Stimulated activated CD8-positive, alpha-beta memory T cell treated with anti-CD3 and anti-CD28 coated beads, Interleukin-4, amount 100 ng/mL, for 1 hour (primary cell): Measurements from ENCODE around the gene COLEC11.
"Not testable (repeated sequence)": the region's sequence is repeated elsewhere in the genome, so short reads cannot be mapped to it uniquely, and the experiment has no call there.

ENCODE experiments used
- DNase-seq, 2 donors: peaks; one replicate each; pipeline ENCODE4 v3.0.0-alpha.2; 2020; ENCODE audit warnings: low read depth in 2 of 2, low spot score in 1 of 2

The COLEC11 gene

GRCh38 chr2:3651691-3652648 is 57.1 kb downstream of the COLEC11 start:
- peak; percentile 17 to 30 for DNase-seq

GRCh38 chr2:3652896-3653625 is 58.1 kb downstream of the COLEC11 start:
- no peak for DNase-seq

- no peak for DNase-seq
Observed at GRCh38 chr2:3654011-3654410, 59.1 kb downstream of the COLEC11 start.

- no peak for DNase-seq
Observed at GRCh38 chr2:3654531-3655225, 59.8 kb downstream of the COLEC11 start.

GRCh38 chr2:3655871-3656761 is 61.2 kb downstream of the COLEC11 start:
- DNase-seq = no peak

GRCh38 chr2:3656762-3657721 is 62.1 kb downstream of the COLEC11 start:
- no peak for DNase-seq

- DNase-seq = no peak
Observed at GRCh38 chr2:3657881-3658280, 63.0 kb downstream of the COLEC11 start, which contains the start of gene ALLC. ALLC (plus strand) TSS chr2:3658200; CDS start chr2:3671158, 12,958 bp downstream.

GRCh38 chr2:3659447-3660432 is 64.8 kb downstream of the COLEC11 start:
- no peak for DNase-seq

GRCh38 chr2:3660640-3661039 is 65.7 kb downstream of the COLEC11 start:
- not testable (repeated sequence) for DNase-seq

- no peak for DNase-seq
Observed at GRCh38 chr2:3661149-3661660, 66.3 kb downstream of the COLEC11 start.

- DNase-seq = no peak
Observed at GRCh38 chr2:3662239-3662638, 67.3 kb downstream of the COLEC11 start.

- DNase-seq = no peak
Observed at GRCh38 chr2:3664118-3664517, 69.2 kb downstream of the COLEC11 start.

GRCh38 chr2:3664925-3665324 is 70.0 kb downstream of the COLEC11 start:
- no peak for DNase-seq

- DNase-seq = no peak
Observed at GRCh38 chr2:3665886-3666612, 71.1 kb downstream of the COLEC11 start.

GRCh38 chr2:3666613-3666975 is 71.7 kb downstream of the COLEC11 start:
- no peak for DNase-seq

- DNase-seq = no peak
Observed at GRCh38 chr2:3667151-3667631, 72.3 kb downstream of the COLEC11 start.

- no peak for DNase-seq
Observed at GRCh38 chr2:3669656-3670055, 74.7 kb downstream of the COLEC11 start.
